HepG2 (cell line): ENCODE results near the gene B3GAT3. TPM values are rescaled to one million over a fixed set of nuclear protein-coding genes. Genes with fewer than 3 reads are reported as not detected.

Source experiments
- ESRRA ChIP-seq: sonication (generic); formaldehyde crosslinking; IDR thresholded peaks from 2 replicates; pipeline ENCODE4 v1.5.1; 2020; ENCODE audit warnings: mild to moderate bottlenecking, low read depth, missing genetic modification reagents
- ETV5 ChIP-seq: IDR thresholded peaks from 2 replicates; pipeline ENCODE4 v1.6.1; 2018; ENCODE audit warnings: missing biosample characterization, missing genetic modification reagents, inconsistent platforms, borderline replicate concordance
- JUND ChIP-seq: sonication (generic); formaldehyde crosslinking; IDR thresholded peaks from 2 replicates; pipeline ENCODE4 v1.8.0; 2022; ENCODE audit warnings: mild to moderate bottlenecking, missing genetic modification reagents
- RARG ChIP-seq: sonication (generic); formaldehyde crosslinking; IDR thresholded peaks from 2 replicates; pipeline ENCODE4 v1.4.0; 2020; ENCODE audit warnings: low read depth, mild to moderate bottlenecking, missing genetic modification reagents
- SPEN ChIP-seq: sonication (generic); formaldehyde crosslinking; IDR thresholded peaks from 2 replicates; pipeline ENCODE4 v1.5.1; 2020; ENCODE audit warnings: low read depth, mild to moderate bottlenecking, missing genetic modification reagents
- TBP ChIP-seq: sonication (generic); formaldehyde crosslinking; IDR thresholded peaks from 2 replicates; pipeline ENCODE4 v1.5.0; 2020; ENCODE audit warnings: missing genetic modification reagents
- TBX2 ChIP-seq: sonication (generic); formaldehyde crosslinking; IDR thresholded peaks from 2 replicates; pipeline ENCODE4 v1.5.0; 2020; ENCODE audit warnings: missing genetic modification reagents, mild to moderate bottlenecking, borderline replicate concordance
- ZNF780A ChIP-seq: sonication (generic); formaldehyde crosslinking; IDR thresholded peaks from 2 replicates; pipeline ENCODE4 v1.8.0; 2022; ENCODE audit warnings: mild to moderate bottlenecking, missing genetic modification reagents, moderate library complexity
- polyA plus RNA-seq, 8 experiments: library from polyadenylated mRNA; depleted of rRNA in 3 of 8; stranded (reverse) in 7 of 8; unstranded in 1 of 8; fragments of >200 nt; fragmentation: Illumina TruSeq in 4 of 8; extraction: Trizol in 4 of 8; gene quantifications; 2 replicates each; pipeline versions ENCODE4 v1.2.1 to v1.2.3, GENCODE V29; 2011 to 2016; ENCODE audit warnings: low read depth in 4 of 8, missing spikeins in 1 of 8, mixed read lengths in 1 of 8; ENCODE audit not compliant: insufficient read depth in 1 of 8
- total RNA-seq, 5 experiments: library from RNA; depleted of rRNA; stranded (reverse); fragments of >200 nt; fragmentation: Illumina TruSeq; extraction: Trizol; gene quantifications; 2 replicates each; pipeline ENCODE4 v1.2.3, GENCODE V29; 2016; ENCODE audit warnings: low read depth in 1 of 5
- TF ChIP-seq, protein P1 (sequence below): sonication (generic); formaldehyde crosslinking; IDR thresholded peaks from 2 replicates; pipeline ENCODE4 v1.4.0; 2020; ENCODE audit warnings: missing genetic modification reagents
- TF ChIP-seq, protein P2 (sequence below): IDR thresholded peaks from 2 replicates; pipeline ENCODE4 v1.6.1; 2012; ENCODE audit warnings: low read length, improper control_type of control experiment
- TF ChIP-seq, protein P3 (sequence below): sonication (generic); formaldehyde crosslinking; conservative IDR thresholded peaks from 2 replicates; pipeline ENCODE4 v1.4.0; 2020; ENCODE audit warnings: missing genetic modification reagents
- TF ChIP-seq, protein P4 (sequence below): IDR thresholded peaks from 2 replicates; pipeline ENCODE4 v1.6.1; 2016; ENCODE audit warnings: low read depth, borderline replicate concordance
- TF ChIP-seq, protein P5 (sequence below): sonication (generic); formaldehyde crosslinking; IDR thresholded peaks from 2 replicates; pipeline ENCODE4 v1.5.1; 2020; ENCODE audit warnings: mild to moderate bottlenecking, missing genetic modification reagents, moderate library complexity
- TF ChIP-seq, protein P6 (sequence below): sonication (generic); formaldehyde crosslinking; IDR thresholded peaks from 2 replicates; pipeline ENCODE4 v1.4.0; 2020; ENCODE audit warnings: mild to moderate bottlenecking, missing genetic modification reagents

B3GAT3 gene
- total and polyA plus RNA-seq, 2 of the 13 experiments (the other 11 are each of a cell fraction or from before 2014, with no cell fraction given): 21.3 to 26.1 TPM

DNA sequence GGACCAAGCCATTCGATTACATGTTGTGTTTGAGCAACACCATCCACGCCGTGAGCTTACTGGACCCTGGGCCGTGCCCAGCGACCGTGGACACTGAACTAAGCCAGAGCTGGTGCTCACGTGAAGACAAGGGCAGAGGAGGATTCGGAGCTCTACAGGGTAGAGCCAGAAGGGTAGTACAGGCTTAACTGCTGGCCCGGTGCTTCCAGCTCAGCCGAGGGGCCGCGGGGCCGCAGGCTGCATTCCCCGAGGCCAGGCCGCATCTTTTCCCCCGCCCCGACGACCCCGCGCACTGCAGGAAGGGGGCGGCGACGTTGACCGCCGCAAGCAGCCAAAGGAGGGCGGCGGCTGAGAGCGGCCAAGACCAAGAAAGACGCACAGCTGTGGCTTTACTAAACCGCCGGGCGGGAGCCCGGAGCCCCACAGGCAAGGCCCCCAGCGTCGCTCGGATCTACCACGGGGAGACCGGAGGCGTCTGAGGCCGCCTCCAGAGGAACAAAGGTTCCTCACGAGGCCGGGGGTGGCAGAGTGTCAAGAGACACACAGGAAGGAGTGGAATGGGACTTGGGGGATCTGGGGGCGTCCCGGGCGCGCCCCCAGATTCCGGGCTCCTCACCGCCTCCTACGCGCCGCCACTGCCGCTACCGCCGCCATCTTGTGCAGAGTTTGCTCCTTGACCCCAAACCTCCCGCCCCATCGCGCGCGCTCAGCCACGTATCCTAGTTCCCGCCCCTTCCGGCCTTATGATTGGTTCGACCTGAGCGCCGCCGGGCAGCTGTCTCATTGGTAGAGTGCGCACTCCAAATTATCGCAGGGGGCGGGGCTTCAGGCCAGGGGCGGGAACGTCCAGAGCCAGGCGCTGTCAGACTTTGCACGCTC is 24.4 kb upstream of the B3GAT3 start, which contains the start of gene GANAB (continued):
- TF ChIP-seq, protein P1, sequence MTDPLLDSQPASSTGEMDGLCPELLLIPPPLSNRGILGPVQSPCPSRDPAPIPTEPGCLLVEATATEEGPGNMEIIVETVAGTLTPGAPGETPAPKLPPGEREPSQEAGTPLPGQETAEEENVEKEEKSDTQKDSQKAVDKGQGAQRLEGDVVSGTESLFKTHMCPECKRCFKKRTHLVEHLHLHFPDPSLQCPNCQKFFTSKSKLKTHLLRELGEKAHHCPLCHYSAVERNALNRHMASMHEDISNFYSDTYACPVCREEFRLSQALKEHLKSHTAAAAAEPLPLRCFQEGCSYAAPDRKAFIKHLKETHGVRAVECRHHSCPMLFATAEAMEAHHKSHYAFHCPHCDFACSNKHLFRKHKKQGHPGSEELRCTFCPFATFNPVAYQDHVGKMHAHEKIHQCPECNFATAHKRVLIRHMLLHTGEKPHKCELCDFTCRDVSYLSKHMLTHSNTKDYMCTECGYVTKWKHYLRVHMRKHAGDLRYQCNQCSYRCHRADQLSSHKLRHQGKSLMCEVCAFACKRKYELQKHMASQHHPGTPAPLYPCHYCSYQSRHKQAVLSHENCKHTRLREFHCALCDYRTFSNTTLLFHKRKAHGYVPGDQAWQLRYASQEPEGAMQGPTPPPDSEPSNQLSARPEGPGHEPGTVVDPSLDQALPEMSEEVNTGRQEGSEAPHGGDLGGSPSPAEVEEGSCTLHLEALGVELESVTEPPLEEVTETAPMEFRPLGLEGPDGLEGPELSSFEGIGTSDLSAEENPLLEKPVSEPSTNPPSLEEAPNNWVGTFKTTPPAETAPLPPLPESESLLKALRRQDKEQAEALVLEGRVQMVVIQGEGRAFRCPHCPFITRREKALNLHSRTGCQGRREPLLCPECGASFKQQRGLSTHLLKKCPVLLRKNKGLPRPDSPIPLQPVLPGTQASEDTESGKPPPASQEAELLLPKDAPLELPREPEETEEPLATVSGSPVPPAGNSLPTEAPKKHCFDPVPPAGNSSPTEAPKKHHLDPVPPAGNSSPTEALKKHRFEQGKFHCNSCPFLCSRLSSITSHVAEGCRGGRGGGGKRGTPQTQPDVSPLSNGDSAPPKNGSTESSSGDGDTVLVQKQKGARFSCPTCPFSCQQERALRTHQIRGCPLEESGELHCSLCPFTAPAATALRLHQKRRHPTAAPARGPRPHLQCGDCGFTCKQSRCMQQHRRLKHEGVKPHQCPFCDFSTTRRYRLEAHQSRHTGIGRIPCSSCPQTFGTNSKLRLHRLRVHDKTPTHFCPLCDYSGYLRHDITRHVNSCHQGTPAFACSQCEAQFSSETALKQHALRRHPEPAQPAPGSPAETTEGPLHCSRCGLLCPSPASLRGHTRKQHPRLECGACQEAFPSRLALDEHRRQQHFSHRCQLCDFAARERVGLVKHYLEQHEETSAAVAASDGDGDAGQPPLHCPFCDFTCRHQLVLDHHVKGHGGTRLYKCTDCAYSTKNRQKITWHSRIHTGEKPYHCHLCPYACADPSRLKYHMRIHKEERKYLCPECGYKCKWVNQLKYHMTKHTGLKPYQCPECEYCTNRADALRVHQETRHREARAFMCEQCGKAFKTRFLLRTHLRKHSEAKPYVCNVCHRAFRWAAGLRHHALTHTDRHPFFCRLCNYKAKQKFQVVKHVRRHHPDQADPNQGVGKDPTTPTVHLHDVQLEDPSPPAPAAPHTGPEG (CRISPR knock-in tag): no peak
- peak; percentile 67; the same call in 1 of the 2 replicates for TF ChIP-seq SPEN (CRISPR knock-in tag)
- TF ChIP-seq, protein P2, sequence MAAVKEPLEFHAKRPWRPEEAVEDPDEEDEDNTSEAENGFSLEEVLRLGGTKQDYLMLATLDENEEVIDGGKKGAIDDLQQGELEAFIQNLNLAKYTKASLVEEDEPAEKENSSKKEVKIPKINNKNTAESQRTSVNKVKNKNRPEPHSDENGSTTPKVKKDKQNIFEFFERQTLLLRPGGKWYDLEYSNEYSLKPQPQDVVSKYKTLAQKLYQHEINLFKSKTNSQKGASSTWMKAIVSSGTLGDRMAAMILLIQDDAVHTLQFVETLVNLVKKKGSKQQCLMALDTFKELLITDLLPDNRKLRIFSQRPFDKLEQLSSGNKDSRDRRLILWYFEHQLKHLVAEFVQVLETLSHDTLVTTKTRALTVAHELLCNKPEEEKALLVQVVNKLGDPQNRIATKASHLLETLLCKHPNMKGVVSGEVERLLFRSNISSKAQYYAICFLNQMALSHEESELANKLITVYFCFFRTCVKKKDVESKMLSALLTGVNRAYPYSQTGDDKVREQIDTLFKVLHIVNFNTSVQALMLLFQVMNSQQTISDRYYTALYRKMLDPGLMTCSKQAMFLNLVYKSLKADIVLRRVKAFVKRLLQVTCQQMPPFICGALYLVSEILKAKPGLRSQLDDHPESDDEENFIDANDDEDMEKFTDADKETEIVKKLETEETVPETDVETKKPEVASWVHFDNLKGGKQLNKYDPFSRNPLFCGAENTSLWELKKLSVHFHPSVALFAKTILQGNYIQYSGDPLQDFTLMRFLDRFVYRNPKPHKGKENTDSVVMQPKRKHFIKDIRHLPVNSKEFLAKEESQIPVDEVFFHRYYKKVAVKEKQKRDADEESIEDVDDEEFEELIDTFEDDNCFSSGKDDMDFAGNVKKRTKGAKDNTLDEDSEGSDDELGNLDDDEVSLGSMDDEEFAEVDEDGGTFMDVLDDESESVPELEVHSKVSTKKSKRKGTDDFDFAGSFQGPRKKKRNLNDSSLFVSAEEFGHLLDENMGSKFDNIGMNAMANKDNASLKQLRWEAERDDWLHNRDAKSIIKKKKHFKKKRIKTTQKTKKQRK: no peak
- TF ChIP-seq TBX2 (CRISPR knock-in tag): 0 out of 2 replicates have a peak, but pooled peaks have one; percentile 22
- TF ChIP-seq, protein P3, sequence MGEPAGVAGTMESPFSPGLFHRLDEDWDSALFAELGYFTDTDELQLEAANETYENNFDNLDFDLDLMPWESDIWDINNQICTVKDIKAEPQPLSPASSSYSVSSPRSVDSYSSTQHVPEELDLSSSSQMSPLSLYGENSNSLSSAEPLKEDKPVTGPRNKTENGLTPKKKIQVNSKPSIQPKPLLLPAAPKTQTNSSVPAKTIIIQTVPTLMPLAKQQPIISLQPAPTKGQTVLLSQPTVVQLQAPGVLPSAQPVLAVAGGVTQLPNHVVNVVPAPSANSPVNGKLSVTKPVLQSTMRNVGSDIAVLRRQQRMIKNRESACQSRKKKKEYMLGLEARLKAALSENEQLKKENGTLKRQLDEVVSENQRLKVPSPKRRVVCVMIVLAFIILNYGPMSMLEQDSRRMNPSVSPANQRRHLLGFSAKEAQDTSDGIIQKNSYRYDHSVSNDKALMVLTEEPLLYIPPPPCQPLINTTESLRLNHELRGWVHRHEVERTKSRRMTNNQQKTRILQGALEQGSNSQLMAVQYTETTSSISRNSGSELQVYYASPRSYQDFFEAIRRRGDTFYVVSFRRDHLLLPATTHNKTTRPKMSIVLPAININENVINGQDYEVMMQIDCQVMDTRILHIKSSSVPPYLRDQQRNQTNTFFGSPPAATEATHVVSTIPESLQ: no peak
- TF ChIP-seq ESRRA (CRISPR knock-in tag): no peak; the same call in 1 of the 2 replicates
- TF ChIP-seq TBP: no peak
- TF ChIP-seq, protein P4, sequence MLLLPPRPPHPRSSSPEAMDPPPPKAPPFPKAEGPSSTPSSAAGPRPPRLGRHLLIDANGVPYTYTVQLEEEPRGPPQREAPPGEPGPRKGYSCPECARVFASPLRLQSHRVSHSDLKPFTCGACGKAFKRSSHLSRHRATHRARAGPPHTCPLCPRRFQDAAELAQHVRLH (CRISPR knock-in tag): no peak; the same call in 1 of the 2 replicates
- TF ChIP-seq RARG: no peak
- TF ChIP-seq, protein P5, sequence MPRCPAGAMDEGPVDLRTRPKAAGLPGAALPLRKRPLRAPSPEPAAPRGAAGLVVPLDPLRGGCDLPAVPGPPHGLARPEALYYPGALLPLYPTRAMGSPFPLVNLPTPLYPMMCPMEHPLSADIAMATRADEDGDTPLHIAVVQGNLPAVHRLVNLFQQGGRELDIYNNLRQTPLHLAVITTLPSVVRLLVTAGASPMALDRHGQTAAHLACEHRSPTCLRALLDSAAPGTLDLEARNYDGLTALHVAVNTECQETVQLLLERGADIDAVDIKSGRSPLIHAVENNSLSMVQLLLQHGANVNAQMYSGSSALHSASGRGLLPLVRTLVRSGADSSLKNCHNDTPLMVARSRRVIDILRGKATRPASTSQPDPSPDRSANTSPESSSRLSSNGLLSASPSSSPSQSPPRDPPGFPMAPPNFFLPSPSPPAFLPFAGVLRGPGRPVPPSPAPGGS (CRISPR knock-in tag): no peak; the same call in 1 of the 2 replicates
- TF ChIP-seq, protein P6, sequence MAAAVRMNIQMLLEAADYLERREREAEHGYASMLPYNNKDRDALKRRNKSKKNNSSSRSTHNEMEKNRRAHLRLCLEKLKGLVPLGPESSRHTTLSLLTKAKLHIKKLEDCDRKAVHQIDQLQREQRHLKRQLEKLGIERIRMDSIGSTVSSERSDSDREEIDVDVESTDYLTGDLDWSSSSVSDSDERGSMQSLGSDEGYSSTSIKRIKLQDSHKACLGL (CRISPR knock-in tag): peak; percentile 54; the same call in 1 of the 2 replicates
- no peak; the same call in 1 of the 2 replicates for TF ChIP-seq ZNF780A (CRISPR knock-in tag)
- no peak for TF ChIP-seq JUND (CRISPR knock-in tag)
- peak; percentile 53; the same call in 1 of the 2 replicates for TF ChIP-seq ETV5
